Upper lobe of left lung (tissue), 4 donors: ENCODE results near the gene RPGR.

Source experiments
- CTCF ChIP-seq, 6 experiments: fragments of 450-650 bp in 4 of 6; fragments of 200-600 bp in 2 of 6; sonication (generic) in 2 of 6; IDR thresholded peaks; one replicate each; pipeline ENCODE4 v1.5.1; 2016 to 2019; ENCODE audit warnings: antibody characterized with exemption in 6 of 6
- POLR2A ChIP-seq, 4 donors: fragments of 450-650 bp; IDR thresholded peaks; one replicate each; pipeline ENCODE4 v1.5.1; 2016 to 2017; ENCODE audit warnings: antibody characterized with exemption in 4 of 4, mild to moderate bottlenecking in 2 of 4

GRCh38 chrX:38221391-38221929 lies 105.8 kb downstream of the RPGR start:
- no peak for TF ChIP-seq POLR2A (IDR thresholded peaks at IDR 0.05)
- TF ChIP-seq CTCF (IDR thresholded peaks at IDR 0.05): no peak
